Endothelial cell of umbilical vein (primary cell): ENCODE results near the gene TTC21A. TPM values are rescaled to one million over a fixed set of nuclear protein-coding genes. Genes with fewer than 3 reads are reported as not detected.

Experiments
- BruUV-seq: library from RNA; stranded (reverse); fragments of 400-500 nt; replicated peaks from 2 replicates; lab custom pipeline; 2021; lab: Mats Ljungman, UMichigan
- CTCF ChIA-PET: fragments of 300-600, 350-600 bp; sonication (Branson Sonifier 250); formaldehyde crosslinking; loops from one replicate; lab custom pipeline; 2021; ENCODE audit warnings: antibody characterized with exemption, inconsistent platforms; lab: Charles Lee
- POLR2A ChIA-PET: fragments of 300-600, 350-600 bp; sonication (Branson Sonifier 250); formaldehyde crosslinking; loops from one replicate; lab custom pipeline; 2021; ENCODE audit warnings: antibody characterized with exemption, inconsistent platforms; lab: Charles Lee
- DNase-seq: peaks from one replicate; pipeline ENCODE4 v3.0.0-alpha.2; 2011; ENCODE audit warnings: low read depth, low spot score
- FAIRE-seq: peaks from 2 replicates; lab custom pipeline; 2011; peaks lifted over from hg19 to GRCh38; lab: Jason Lieb, UNC
- H2AFZ ChIP-seq: 2 replicates; pipeline ENCODE4 v1.6.0; 2012; ENCODE audit warnings: low read depth, low read length, control low read depth, inconsistent platforms
- H3K27ac ChIP-seq: 2 replicates; pipeline ENCODE4 v1.5.1; 2011; ENCODE audit warnings: low read depth, mild to moderate bottlenecking, control low read depth, low read length, moderate library complexity; ENCODE audit not compliant: insufficient read depth
- H3K27me3 ChIP-seq, 2 experiments: 2 replicates each; pipeline versions ENCODE4 v1.6.0 to v1.6.1; 2011; ENCODE audit warnings: low read length in 2 of 2, mixed read lengths in 1 of 2; ENCODE audit not compliant: control insufficient read depth in 2 of 2, insufficient read depth in 2 of 2
- H3K36me3 ChIP-seq, 2 experiments: 2 replicates in 1 of 2; 3 replicates in 1 of 2; pipeline ENCODE4 v1.5.1; 2011; ENCODE audit warnings: low read length in 2 of 2, mild to moderate bottlenecking in 1 of 2, moderate library complexity in 1 of 2; ENCODE audit not compliant: control insufficient read depth in 2 of 2, insufficient read depth in 2 of 2; ENCODE audit errors: extremely low read depth in 1 of 2
- H3K4me1 ChIP-seq: 3 replicates; pipeline ENCODE4 v1.5.1; 2011; ENCODE audit warnings: mild to moderate bottlenecking, low read length; ENCODE audit not compliant: control insufficient read depth, insufficient read depth; ENCODE audit errors: extremely low read depth
- H3K4me2 ChIP-seq: 2 replicates; pipeline ENCODE4 v1.6.1; 2011; ENCODE audit warnings: low read length, control low read depth, mixed read lengths; ENCODE audit not compliant: insufficient read depth
- H3K4me3 ChIP-seq, 3 experiments: fragments of 200-600 bp in 1 of 3; sonication (generic), shearing (Covaris generic) in 1 of 3; replicated peaks in 1 of 3; 2 replicates each; pipeline ENCODE4 v1.5.1; 2011 to 2016; ENCODE audit warnings: control low read depth in 3 of 3, low read length in 3 of 3, mild to moderate bottlenecking in 2 of 3, inconsistent platforms in 1 of 3, low read depth in 1 of 3, moderate library complexity in 1 of 3; ENCODE audit not compliant: insufficient read depth in 1 of 3
- H3K79me2 ChIP-seq: 2 replicates; pipeline ENCODE4 v1.6.0; 2012; ENCODE audit warnings: low read length, inconsistent platforms; ENCODE audit not compliant: control insufficient read depth, insufficient read depth
- H3K9ac ChIP-seq: replicated peaks from 2 replicates; pipeline ENCODE3; 2011; ENCODE audit warnings: low read length, control low read depth; ENCODE audit not compliant: insufficient read depth; ENCODE audit errors: extremely low read depth
- H3K9me1 ChIP-seq: replicated peaks from 3 replicates; pipeline ENCODE4 v1.6.0; 2011; ENCODE audit warnings: mild to moderate bottlenecking, low read length; ENCODE audit not compliant: control insufficient read depth, insufficient read depth; ENCODE audit errors: extremely low read depth
- H3K9me3 ChIP-seq: replicated peaks from 2 replicates; pipeline ENCODE4 v1.5.1; 2012; ENCODE audit warnings: low read length, inconsistent platforms; ENCODE audit not compliant: control insufficient read depth, insufficient read depth
- H4K20me1 ChIP-seq: replicated peaks from 2 replicates; pipeline ENCODE3; 2011; ENCODE audit warnings: mild to moderate bottlenecking, low read length; ENCODE audit not compliant: control insufficient read depth, insufficient read depth; ENCODE audit errors: extremely low read depth
- EZH2 ChIP-seq: IDR thresholded peaks from 2 replicates; pipeline ENCODE4 v1.6.1; 2012; ENCODE audit warnings: borderline replicate concordance, low read depth, mild to moderate bottlenecking, moderate library complexity, low read length, inconsistent platforms; ENCODE audit not compliant: severe bottlenecking
- GATA2 ChIP-seq: IDR thresholded peaks from 2 replicates; pipeline ENCODE4 v1.7.0; 2011; ENCODE audit warnings: low read depth, mild to moderate bottlenecking, moderate library complexity, mixed read lengths, low read length; ENCODE audit not compliant: insufficient read length, insufficient read depth
- JUN ChIP-seq: IDR thresholded peaks from 2 replicates; pipeline ENCODE4 v1.6.1; 2011; ENCODE audit warnings: borderline replicate concordance, low read depth; ENCODE audit not compliant: insufficient read length, insufficient read depth
- POLR2AphosphoS5 ChIP-seq: IDR thresholded peaks from 2 replicates; pipeline ENCODE4 v1.6.1; 2012; ENCODE audit warnings: low read depth, mild to moderate bottlenecking, control low read depth, low read length, moderate library complexity; ENCODE audit not compliant: insufficient read depth
- dilution Hi-C: fragments of 300-500 bp; cut with MboI; formaldehyde crosslinking; loops from one replicate; pipeline ENCODE4 v1.15.0; 2019; ENCODE audit warnings: low sequenced_read_pairs; ENCODE audit not compliant: extremely low pct_ligation_motif_present
- intact Hi-C: fragments of 100-400 bp; cut with micrococcal nuclease; formaldehyde crosslinking; loops from one replicate; pipeline ENCODE4 v1.10.0; 2022
- polyA plus RNA-seq, 4 experiments: library from polyadenylated mRNA; depleted of rRNA in 3 of 4; stranded (reverse) in 3 of 4; unstranded in 1 of 4; fragments of >200 nt; gene quantifications; 2 replicates each; pipeline versions ENCODE4 v1.2.1 to v1.2.3, GENCODE V29; 2011 to 2012; ENCODE audit warnings: missing spikeins in 1 of 4
- total RNA-seq: library from RNA; stranded (reverse); gene quantifications from 2 replicates; pipeline ENCODE4 v1.2.3, GENCODE V29; 2021

The TTC21A gene
- total and polyA plus RNA-seq, 2 donors (not counting 3 experiments of a cell fraction or from before 2014, with no cell fraction given): 4.7 to 7.8 TPM

GRCh38 chr3:39133822-39134221 is 26.3 kb downstream of the TTC21A start:
- dilution Hi-C loops: no loop called here
- no peaks in the 10 kb centered on the region for H3K27me3 ChIP-seq
- POLR2A ChIA-PET: no interaction called here

DNA sequence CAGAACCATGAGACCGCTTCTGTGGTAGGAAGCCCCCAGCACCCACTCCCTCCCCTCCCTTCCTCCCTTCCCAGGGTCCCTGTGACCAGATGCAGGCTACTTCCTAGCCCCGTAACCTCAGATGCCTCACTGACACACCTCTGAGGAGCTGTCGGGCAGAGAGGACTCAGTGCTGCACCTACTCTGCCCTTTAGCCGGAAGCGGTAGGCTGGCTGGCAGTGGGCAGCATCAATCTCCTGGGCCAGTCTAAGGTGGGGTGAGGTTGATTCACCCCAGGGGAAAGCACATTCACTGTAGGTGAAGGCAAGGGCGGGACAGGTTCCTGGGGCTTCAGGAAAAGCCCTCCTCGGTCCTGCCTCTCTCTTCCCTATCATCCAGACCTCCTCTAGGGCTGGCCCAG is 26.8 kb downstream of the TTC21A start:
- H2AFZ ChIP-seq: no peak overlapping the region
- no peaks in the 10 kb centered on the region for H3K79me2 ChIP-seq
- no peaks in the 10 kb centered on the region for H4K20me1 ChIP-seq
- DNase-seq (no peak), FAIRE-seq (no peak)
- TF ChIP-seq JUN (no peak), GATA2 (no peak)
- no peaks in the 10 kb centered on the region for H3K27me3 ChIP-seq
- H3K4me2 ChIP-seq: no peak overlapping the region
- no peak overlapping the region for H3K9ac ChIP-seq
- no peak overlapping the region for H3K27ac ChIP-seq
- ChIA-PET POLR2A (interaction anchor here (1.0 kb wide), 1 partner anchor 13 kb away, joined by 3 read pairs; no protein-coding TSS in a partner anchor), CTCF (interaction anchor here (1.0 to 1.5 kb wide), 4 partner anchors 8 to 154 kb away, joined by 4 to 8 read pairs (median 6); no protein-coding TSS in a partner anchor)
- peaks cover 0 to 3% of the 10 kb centered on the region in 2 experiments for H3K36me3 ChIP-seq
- dilution Hi-C loops: no loop called here
- peaks cover 9% of the 10 kb centered on the region for H3K4me1 ChIP-seq
- no peak overlapping the region for H3K4me3 ChIP-seq
- no TSS peak for BruUV-seq
- intact Hi-C loops: no loop called here
- H3K9me1 ChIP-seq: no peaks in the 10 kb centered on the region
- no peaks in the 10 kb centered on the region for H3K9me3 ChIP-seq

More at GRCh38 chr3:39133822-39134221, 26.3 kb downstream of the TTC21A start:
- Histone ChIP-seq H3K27ac (no peak overlapping the region), H3K9me3 (no peaks in the 10 kb centered on the region), H3K4me3 (no peak overlapping the region), H2AFZ (no peak overlapping the region), H3K4me1 (peaks cover 9% of the 10 kb centered on the region), H3K9me1 (no peaks in the 10 kb centered on the region), H3K36me3 (peaks cover 0 to 3% of the 10 kb centered on the region in 2 experiments), H3K9ac (no peak overlapping the region), H3K79me2 (no peaks in the 10 kb centered on the region), H4K20me1 (no peaks in the 10 kb centered on the region), H3K4me2 (no peak overlapping the region)
- intact Hi-C loops: no loop called here
- TF ChIP-seq JUN (no peak), POLR2AphosphoS5 (no peak), EZH2 (no peak)
- DNase-seq (no peak), FAIRE-seq (no peak)
- CTCF ChIA-PET: interaction anchor here (1.0 to 1.5 kb wide), 2 partner anchors 8 to 57 kb away, joined by 4 to 7 read pairs; no protein-coding TSS in a partner anchor
- no TSS peak for BruUV-seq
